Activated T-cell treated with anti-CD3 and anti-CD28 coated beads for 48 hours (primary cell): Measurements from ENCODE around the gene NGEF.
A peak's percentile ranks its signal among the peaks of the same experiment; 100 is the strongest.

ENCODE experiments used
- DNase-seq: peaks from one replicate; pipeline ENCODE4 v3.0.0-alpha.2; 2020; ENCODE audit warnings: low read depth

The NGEF gene

DNA sequence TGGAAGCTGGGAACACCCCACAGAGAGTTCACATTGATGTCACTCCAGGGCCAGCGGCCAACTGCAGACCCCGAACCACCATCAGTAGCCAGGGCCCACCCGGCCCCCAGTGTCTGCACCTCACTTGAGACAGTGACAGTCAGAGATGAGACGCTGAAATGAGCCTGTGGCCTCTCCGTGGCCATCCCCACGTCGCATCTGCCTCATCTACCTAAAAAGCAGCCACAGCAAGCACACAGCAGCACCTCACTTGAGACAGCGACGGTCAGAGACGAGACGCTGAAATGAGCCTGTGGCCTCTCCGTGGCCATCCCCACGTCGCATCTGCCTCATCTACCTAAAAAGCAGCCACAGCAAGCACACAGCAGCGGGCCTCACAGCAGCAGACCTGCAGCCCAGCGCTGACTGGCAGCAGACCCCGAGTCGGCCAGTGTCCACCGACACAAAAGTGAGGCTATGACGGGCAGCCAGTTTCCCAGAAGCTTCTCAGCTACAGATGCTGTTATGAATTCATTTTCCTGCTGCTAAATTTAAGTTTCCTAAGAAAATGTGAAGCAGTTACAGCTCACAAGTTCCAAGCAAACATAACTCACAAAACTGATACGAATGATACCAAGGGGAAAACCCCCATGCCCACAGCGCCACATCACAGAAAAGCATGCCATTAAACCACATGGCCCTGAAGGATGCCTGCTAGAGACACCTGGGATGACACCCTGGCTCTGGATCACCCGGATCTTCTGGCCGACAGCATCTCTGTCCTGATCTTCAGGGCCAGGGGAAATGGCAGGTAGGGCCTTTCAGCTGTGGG, 115.3 kb downstream of the NGEF start:
- DNase-seq = peak; percentile 65

GRCh38 chr2:232896720-232897597, 116.1 kb downstream of the NGEF start:
- no peak for DNase-seq

DNA sequence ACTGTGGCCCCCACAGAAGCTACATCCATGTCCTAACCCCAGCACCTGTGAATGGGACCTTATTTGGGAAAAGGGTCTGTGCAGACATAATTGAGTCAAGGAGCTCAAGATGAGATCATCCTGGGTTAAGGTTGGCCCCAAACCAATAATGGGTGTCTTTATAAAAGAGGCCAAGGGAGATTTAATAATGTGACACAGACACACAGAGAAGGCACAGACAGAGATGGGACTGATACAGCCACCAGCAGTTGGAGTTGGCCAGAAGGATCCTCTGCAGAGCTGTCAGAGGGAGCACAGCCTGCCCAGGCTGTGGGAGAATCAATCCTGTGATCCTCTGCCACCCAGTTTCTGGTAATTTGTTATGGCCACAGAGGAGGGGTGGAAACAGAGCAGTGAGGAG, 116.9 kb downstream of the NGEF start:
- DNase-seq = no peak

DNA sequence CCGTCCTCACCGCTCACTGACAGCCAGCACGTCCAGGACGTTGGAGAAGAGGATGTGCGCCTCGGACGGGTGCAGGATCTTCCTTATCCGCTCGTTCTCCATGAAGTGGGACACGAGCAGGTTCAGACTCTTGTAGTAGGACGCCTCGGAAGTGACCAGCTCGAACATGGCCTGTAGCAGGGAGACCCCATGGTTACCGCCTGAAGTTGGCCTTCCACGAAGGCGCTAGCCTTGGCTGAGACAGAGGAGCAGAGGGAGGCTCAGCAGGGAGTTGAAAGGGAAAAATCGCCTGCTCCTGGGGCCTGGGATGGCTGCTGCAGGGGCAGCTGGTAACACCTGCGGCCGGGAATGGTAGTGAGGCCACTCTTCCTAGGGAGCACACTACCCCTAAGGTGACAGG, 118.3 kb downstream of the NGEF start:
- DNase-seq = no peak

GRCh38 chr2:232894251-232894650, 118.8 kb downstream of the NGEF start:
- DNase-seq = no peak

DNA sequence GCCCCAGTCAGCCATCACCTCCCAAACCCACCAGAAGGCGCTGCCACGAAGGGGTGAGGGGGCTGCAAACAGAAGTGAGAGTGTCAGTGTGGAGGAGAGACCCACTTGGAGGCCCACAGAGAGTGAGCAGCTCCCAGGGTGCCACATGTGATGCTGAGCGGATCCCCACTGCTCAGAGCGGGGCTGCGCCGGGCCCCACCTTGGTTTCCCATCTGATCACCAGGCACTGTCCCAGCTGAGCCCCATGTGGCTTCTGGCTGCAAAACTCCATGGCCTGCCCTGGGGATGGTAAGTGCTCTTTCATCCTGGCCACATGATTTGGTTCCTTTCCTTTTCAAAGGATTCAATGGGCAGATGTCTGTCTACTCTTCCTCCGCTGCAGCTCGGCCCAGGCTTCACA, 119.2 kb downstream of the NGEF start:
- DNase-seq = no peak

DNA sequence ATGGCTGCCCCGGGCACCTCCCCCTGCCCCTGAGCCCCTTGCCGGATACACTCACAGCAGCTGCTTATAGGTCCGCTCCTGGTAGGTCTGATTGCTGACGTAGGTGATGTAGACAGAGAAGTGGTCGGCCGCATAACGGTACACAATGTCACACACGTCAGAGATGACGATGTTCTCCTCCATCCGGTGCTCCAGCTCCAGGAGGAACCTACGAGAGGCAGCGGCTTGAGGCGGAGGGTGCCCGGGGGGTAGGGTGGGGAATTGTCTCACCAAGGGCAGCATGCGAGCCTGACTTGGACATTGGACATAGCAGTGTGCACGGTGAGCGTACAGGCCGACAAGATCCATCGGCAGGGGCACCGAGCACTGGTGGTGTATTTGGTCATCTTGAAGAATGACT, 120.2 kb downstream of the NGEF start:
- DNase-seq = no peak

DNA sequence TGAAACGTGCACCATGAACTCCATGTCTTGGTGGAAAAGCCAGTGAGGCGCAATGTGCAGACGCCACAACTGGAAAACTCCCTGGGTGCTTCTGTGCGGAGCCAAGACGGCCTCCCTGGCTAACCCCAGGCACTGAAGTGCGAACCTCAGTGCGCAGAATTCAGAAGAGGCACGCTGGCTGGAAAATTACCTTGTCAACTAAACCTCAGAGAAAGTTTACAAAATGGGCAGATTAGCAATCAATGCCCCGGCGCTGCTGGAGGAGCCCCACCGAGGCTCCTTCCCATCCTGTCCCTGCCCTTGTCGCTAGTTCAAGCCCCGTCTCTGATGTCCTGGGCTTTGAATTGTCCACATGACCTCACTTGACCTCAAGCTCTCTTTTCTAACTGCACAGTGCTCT, 120.8 kb downstream of the NGEF start:
- DNase-seq = no peak

DNA sequence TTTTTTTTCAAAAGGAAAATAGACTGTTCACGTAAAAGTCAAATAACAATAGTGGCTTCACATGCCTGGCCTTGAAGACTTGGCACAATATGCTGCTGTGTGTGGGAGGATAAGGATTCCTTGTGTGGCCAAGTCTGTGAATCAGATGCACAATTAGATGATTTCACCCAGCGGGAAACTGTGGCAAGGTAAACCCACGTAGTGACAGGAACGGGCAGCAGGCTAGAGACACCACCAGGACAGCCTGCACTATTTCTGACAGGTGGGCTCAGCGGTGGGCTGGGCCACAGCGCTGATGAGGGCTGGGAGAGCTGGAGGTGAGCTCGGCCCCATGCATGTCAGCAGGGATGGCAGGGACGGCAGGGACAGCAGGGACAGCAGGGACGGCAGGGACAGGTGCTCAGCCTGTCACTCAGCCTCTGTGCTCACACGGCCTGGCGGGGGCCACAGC, 121.4 kb downstream of the NGEF start:
- no peak for DNase-seq

DNA sequence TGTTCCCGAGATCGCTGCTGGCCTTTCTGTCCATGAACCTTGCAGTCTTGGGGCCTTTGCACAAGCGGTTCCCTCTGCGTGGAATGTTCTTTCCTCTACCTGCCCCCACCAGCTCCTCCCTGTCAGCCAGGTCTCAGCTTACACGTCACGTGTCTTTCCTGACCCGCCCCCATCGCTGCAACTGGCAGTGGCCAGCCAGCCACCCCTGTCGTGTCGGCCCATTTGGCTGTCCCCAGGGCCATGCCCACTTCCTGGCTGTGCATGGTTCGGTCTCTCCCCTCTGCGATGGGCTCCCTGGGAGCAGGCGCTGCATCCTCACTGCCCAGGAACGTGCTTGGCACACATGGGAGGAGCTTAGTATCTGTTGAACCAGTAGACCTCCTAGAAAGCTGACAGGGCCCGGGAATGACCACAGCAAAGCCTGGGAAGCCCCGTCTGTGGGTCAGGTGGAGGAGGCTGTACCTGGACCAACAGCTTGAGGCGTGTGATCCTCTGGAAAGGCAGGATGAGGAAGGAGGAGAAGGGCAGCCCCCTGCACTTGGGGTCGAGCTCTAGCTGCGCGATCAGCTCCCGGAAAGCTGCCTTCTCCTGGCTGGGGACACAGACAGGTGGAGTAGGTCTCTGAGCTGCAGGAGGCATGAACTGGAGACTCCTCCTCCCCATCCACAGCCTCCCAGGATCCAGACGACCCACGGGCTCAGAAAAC, 122.0 kb downstream of the NGEF start:
- DNase-seq = no peak

DNA sequence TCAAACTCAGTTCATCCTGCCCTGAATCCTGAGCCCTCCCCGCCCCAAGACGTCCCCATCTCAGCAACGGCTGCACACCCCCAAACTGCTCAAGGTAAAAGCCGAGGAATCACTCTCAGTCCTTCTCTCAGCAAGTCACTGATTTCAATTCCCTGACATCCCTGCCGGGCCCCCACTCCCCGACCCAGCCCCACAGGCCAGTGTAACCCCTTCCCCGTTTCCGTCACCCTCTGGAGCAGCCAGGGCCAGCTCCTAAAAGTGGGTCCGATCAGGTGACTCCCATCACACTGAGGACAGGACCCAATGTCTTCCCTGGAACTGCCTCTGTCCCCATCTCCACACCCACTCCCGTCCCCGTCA, 122.5 kb downstream of the NGEF start:
- DNase-seq = no peak

- DNase-seq = no peak
Observed at GRCh38 chr2:232889876-232890401, 123.1 kb downstream of the NGEF start.

GRCh38 chr2:232888839-232889529, 124.1 kb downstream of the NGEF start:
- no peak for DNase-seq

- no peak for DNase-seq
Observed at GRCh38 chr2:232888099-232888836, 124.8 kb downstream of the NGEF start.

DNA sequence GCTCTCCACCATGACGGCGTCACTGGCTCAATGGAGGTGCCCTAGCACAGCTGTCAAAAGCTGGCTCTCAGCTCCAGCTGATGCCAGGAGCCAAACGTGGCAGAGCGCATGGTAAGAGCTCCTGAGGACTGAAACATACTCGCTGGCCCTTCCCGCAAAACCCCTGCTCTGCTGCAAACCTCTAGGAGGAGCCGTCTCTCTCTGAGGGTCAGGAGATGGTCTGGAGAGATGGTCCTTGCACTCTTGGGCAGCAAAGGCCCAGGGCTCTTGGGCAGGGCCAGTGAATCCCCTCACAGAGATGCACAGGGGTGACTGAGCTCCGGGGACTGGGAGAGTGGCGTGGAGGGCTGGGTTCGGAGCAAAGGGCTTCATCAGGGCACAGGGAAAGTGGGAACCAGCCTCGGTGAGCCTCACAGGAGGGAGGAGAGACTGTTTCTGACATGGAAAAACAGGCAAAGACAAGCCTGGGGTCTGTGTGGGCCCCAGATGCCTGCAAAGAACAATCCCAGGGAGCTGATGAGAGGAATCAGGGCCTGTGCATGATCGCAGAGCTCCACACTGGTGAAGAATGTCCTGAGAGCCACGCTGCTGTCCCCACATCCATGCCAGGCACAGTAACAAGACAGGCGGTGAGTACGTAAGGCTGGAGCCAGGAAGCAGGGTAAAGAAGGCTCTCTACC, 125.7 kb downstream of the NGEF start:
- no peak for DNase-seq

DNA sequence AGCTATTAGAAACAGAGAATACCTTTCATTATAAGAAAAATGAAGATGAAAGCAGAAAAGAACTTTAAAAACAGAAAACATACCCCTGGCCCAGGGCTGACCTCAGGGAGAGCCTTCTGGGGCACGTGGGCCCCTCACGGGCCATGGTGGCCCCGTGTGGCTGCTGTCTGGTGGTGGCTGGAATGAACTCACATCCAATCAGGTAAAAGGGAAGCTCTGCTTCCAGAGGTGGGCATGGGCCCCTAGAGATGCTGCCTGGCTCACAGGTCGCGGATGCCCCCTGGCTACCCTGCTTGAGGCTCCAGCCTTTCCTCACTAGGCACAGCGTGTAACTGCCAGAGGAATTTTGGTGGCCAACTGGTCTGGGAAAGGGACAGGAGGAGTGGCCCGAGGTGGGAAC, 126.4 kb downstream of the NGEF start:
- no peak for DNase-seq

- no peak for DNase-seq
Observed at GRCh38 chr2:232886176-232886575, 126.9 kb downstream of the NGEF start.

DNA sequence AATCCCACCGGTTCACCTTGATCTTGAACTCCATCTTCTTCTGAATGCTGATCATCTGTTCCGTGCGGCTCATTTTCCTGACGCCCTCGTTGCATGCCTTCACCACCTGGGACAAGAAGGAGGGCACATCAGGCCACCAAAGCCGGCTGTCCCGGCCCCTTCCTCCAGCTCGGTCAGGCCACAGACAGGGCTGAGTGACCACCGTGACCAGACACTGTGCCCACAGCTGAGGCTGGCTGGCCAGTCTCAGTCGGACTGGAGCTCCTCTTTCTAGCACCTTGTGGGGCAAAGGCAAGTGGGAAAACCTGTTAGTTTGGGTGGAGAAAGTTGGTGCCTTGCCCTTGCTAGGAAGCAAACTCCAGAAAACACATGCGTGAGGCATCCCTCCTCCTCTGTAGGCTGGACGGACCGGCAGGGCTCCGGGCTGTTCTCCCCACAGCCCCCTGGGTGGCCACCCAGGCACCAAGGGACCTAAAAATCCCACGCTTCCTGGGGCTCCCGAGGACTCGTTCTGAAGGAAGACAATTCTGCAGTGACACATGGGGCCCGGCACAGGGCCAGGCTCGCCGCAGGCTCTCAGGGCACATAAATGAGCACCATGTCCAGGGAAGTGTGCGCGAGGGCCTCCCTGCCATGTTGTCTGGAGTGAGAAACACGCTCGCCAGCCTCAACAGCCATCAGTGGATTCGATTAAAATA, 127.6 kb downstream of the NGEF start:
- DNase-seq = no peak

- DNase-seq = no peak
Observed at GRCh38 chr2:232884549-232885263, 128.3 kb downstream of the NGEF start.
